Fibroblast of the aortic adventitia (primary cell): ENCODE results near the gene FAM120A. TPM values are rescaled to one million over a fixed set of nuclear protein-coding genes. Genes with fewer than 3 reads are reported as not detected.

Experiments used
- DNase-seq: peaks from one replicate; pipeline ENCODE4 v3.0.0-alpha.2; 2010; ENCODE audit warnings: low read depth
- H3K4me3 ChIP-seq: 2 replicates; pipeline ENCODE4 v1.5.1; 2011; ENCODE audit warnings: low read depth, mild to moderate bottlenecking, control low read depth, low read length, moderate library complexity
- total RNA-seq: library from RNA; depleted of rRNA; stranded (reverse); fragments of >200 nt; gene quantifications from 2 replicates; pipeline ENCODE4 v1.2.3, GENCODE V29; 2012; ENCODE audit warnings: low replicate concordance
- TF ChIP-seq, protein P1 (sequence below): IDR thresholded peaks from 2 replicates; pipeline ENCODE4 v1.5.1; 2011; ENCODE audit warnings: mild to moderate bottlenecking, low read length, control low read depth, inconsistent platforms; ENCODE audit not compliant: insufficient read depth

Gene FAM120A
- total RNA-seq, 1 donor: 116 TPM

DNA sequence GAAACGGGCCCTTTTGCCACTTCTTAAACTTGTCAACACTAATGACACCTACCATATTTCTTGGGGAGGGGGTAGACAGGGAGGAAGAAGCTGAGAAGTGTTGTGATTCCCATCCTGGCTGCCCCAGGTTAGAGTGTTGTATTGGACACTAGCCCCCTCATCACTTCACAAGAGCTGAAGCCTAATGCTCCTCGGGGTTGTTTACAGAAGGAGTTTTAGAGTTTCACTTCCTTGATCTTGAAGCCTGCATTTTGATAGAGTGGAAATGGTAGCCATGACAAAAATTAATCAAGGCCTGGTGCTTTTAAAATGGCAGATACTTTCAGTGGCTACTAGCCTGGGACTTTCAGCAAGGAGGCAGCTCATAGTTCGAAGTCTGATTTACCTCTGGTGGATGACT lies 12.9 kb downstream of the FAM120A start:
- TF ChIP-seq, protein P1, sequence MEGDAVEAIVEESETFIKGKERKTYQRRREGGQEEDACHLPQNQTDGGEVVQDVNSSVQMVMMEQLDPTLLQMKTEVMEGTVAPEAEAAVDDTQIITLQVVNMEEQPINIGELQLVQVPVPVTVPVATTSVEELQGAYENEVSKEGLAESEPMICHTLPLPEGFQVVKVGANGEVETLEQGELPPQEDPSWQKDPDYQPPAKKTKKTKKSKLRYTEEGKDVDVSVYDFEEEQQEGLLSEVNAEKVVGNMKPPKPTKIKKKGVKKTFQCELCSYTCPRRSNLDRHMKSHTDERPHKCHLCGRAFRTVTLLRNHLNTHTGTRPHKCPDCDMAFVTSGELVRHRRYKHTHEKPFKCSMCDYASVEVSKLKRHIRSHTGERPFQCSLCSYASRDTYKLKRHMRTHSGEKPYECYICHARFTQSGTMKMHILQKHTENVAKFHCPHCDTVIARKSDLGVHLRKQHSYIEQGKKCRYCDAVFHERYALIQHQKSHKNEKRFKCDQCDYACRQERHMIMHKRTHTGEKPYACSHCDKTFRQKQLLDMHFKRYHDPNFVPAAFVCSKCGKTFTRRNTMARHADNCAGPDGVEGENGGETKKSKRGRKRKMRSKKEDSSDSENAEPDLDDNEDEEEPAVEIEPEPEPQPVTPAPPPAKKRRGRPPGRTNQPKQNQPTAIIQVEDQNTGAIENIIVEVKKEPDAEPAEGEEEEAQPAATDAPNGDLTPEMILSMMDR: no peak

DNA sequence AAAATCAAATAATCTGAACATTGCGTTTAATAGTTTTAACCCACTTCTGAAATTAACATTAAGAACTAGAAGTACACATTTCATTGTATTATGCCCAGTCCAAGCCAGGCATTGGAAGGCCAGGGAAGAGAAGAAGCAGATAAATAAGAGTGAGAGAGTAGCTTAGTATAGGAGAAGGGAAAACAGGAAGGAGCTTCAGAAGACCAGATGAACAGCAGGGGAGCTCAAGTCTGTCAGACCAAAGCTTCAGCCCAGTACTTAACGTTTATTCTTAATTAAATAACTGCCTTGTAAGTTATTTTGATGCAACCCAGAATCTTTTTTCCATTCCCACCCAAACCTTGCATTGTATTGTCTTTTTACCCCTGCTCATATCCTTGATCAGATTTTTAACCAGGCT lies 13.4 kb downstream of the FAM120A start:
- H3K4me3 ChIP-seq: no peak overlapping the region
- TF ChIP-seq, protein P1: no peak
- DNase-seq: no peak

More for the DNA sequence above, 12.9 kb downstream of the FAM120A start:
- no peak for DNase-seq
- no peak overlapping the region for H3K4me3 ChIP-seq

DNA sequence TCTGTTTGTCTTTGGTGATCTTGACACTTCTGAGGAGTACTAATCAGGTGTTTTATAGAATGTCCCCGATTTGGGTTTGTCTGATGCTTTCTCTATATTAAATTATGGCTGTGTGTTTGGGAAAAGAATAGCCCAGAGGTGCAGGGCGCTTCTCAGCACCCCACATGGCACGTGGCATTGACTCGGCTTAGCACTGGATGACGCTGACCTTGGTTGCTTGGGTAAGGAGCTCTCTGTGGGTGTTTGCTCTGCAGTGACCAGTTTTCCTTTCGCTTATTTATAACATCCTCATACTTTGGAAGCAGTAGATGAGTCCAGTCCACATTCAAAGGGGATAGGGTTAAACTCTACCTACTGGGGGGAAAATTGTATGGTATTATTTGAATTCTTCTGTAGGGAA lies 14.4 kb downstream of the FAM120A start:
- no peak overlapping the region for H3K4me3 ChIP-seq
- no peak for DNase-seq
- TF ChIP-seq, protein P1: no peak

DNA sequence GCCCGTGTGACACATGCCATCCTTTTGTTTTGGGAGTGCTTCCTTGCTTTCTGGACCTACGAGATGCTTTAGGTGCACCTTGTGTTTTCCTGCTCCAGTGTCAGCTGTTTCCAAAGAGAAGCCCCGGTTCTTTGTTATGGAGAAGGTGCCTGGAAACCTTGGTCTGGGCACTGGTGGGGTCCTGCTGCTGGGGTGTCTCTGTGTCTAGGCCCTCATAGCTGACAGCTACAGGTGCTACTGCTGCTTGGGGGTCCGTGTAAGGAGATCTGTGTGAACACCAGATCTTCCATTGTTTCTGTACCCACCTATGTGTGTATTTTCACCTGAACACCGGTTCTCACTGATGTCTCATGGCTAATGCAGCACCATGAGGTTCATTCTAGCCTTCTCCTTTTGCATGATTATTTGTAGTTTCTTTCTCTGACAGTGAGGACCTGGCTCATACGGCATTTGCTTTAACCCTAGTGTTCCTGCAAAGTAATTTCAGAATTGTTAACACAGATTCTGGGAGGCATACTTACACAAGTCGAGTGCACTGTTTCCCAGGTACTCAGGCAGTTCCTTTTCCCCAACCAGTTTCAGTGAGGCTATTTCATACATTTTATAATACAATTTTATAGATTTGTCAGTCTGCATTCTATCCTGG lies 15.1 kb downstream of the FAM120A start:
- no peak for DNase-seq
- TF ChIP-seq, protein P1: no peak
- H3K4me3 ChIP-seq: no peak overlapping the region

DNA sequence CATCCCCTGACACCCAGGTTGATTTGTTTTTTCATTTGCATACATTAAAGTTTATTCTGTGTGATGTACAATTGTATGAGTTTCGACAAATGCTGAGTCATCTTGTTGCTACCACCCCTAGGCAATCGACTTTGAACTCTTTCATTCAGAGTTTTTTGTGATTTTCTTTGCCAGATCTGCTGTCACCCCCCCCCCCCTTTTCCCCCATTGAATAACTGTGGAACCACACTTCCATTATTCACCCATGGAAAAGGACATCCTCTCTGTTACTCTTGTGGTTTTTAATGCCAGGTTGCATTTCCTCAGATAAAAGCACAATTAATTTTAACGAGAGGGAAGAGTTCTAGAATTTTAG lies 15.6 kb downstream of the FAM120A start:
- H3K4me3 ChIP-seq: no peak overlapping the region
- DNase-seq: no peak
- TF ChIP-seq, protein P1: no peak

DNA sequence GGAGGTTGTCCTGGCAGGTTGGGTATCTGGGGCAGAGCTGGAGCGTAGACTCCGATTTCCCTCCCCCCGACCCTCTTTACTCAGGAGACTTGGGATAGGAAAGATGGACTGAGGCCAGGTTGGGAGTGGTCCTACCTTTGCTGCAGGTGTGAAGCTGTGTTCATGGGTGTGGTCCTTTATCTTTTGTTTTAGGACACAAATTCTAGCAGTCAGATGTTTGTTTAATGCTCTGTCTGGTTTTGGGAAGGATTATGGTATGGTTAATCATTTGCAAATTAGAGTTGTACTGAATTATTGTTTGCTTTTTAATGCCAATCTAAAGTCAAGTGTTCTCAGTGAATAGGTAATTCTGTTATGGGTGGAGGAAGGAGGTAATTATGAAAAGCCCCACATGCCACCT lies 16.0 kb downstream of the FAM120A start:
- H3K4me3 ChIP-seq: no peak overlapping the region
- DNase-seq: no peak
- TF ChIP-seq, protein P1: no peak

DNA sequence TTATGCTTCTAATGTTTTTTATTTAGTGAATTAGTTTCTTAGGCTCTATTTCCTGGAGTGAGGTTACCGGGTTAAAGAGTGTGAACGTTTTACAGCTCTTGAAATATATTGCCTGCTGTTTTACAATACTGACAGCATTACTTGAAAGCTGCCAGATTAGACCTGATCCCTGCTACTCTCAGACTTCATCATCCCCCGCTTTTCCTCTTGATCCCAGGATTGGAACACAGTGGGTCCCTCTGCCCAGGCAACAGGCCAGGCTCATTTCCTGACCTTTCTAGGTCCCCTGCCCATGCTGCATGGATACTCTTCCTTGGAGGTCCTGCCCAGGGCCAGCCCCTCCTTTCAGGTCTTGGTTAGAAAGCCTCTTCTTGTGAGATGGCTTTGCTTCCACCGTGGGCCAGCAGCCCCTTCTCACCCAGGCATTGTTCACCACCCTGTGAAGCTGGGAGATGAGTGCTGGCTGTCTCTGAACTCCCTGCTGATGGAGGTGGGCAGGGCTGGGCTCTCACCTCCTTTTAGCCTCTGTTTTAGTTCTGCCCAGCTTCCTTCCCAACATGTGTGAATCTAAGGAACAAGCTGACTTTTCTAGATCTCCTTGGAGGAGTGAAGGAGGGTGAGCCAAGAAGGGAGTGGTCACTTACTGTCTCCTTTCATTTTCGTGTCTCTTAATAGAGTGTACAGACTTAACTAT lies 17.4 kb downstream of the FAM120A start:
- H3K4me3 ChIP-seq: peak overlapping the region; percentile 48
- TF ChIP-seq, protein P1: no peak
- DNase-seq: peak; percentile 69
